ENCODE results near the gene ETHE1.
A peak's percentile ranks its signal among the peaks of the same experiment; 100 is the strongest.

ETHE1 gene, protein sequence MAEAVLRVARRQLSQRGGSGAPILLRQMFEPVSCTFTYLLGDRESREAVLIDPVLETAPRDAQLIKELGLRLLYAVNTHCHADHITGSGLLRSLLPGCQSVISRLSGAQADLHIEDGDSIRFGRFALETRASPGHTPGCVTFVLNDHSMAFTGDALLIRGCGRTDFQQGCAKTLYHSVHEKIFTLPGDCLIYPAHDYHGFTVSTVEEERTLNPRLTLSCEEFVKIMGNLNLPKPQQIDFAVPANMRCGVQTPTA

DNA sequence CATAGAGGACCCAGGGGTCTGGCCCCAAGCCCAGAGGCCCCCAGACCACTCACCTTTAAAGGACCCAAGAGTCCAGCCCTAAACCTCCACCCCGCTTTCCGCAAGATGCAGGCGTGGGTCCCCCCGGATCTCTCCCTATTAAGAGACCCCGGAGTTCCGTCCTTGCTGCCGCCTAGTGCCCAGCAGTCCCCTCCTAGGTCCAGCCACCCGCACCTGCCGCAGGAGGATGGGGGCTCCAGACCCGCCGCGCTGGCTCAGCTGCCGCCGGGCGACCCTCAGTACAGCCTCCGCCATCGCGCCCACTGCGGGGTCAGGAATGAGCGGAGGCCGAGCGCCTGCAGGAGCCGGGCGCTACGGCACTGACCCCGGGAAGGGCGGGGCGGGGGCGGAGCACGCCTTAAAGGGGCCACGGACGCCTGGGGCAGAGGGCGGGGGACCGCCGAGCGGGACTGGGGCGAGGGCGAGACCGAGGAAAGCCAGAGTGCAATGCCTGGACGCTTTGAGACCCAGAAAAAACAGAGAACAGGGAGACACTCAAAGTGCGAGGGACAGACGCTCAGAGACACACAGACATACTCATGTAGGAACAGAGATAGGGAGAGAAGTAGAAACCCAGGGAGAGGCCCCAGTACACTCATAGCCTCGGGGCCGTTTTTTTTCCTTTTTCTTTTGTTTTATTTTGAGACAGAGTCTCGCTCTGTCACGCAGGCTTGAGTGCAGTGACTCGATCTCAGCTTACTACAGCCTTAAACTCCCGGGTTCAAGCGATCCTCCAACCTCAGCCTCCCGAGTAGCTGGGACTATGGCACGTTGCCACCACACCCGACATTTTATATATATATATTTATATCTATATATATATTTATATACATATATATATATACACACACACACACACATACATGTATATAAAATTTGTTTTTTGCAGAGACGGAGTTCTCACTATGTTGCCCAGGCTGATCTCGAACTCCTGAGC lies at the start of gene ETHE1:
Gene ETHE1, minus strand, starts transcription at position 318 of the 976 bp plus-strand sequence. Its CDS starts 24 bp downstream, at position 294.
- peak; percentile 80 for DNase-seq

DNA sequence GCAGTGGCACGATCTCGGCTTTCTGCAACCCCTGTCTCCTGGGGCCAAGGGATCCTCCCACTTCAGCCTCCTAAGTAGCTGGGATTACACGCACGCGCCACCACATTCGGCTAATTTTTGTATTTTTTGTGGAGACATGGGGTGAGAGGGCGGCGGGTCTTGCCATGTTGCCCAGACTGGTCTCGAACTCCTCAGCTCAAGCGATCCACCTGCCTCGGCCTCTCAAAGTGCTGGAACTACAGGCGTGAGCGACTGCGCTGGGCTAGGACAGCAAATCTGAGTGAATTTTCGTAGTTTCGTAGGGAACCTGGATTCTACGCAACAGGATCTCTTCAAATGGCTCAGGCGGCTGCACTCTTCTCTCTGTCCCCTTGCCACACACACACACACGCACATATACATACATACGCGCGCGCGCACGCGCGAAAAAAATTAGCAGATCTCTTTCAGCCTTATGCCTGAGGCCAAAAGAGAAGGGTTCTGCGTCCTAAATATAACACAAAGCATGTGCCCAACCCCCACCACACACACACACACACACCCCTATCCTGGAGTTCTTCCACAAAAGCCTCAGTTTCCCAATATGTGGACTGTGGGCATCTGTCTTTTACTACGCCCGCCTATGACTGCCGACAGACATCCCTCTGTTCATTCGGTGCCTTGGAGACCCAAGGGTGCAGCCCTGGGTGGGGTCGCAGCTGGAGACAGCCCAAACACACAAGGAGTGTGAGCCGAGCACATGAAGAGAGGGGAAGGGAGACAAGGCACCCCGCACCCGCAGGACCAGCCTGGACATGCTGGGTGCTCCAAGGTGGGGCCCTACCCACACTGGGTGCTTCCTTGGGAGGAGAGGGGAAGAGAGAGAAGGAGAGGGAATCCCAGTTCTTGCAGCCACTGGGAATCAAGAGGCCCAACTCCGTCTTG lies 49.2 kb upstream of the ETHE1 start:
- DNase-seq: peak; percentile 84

DNA sequence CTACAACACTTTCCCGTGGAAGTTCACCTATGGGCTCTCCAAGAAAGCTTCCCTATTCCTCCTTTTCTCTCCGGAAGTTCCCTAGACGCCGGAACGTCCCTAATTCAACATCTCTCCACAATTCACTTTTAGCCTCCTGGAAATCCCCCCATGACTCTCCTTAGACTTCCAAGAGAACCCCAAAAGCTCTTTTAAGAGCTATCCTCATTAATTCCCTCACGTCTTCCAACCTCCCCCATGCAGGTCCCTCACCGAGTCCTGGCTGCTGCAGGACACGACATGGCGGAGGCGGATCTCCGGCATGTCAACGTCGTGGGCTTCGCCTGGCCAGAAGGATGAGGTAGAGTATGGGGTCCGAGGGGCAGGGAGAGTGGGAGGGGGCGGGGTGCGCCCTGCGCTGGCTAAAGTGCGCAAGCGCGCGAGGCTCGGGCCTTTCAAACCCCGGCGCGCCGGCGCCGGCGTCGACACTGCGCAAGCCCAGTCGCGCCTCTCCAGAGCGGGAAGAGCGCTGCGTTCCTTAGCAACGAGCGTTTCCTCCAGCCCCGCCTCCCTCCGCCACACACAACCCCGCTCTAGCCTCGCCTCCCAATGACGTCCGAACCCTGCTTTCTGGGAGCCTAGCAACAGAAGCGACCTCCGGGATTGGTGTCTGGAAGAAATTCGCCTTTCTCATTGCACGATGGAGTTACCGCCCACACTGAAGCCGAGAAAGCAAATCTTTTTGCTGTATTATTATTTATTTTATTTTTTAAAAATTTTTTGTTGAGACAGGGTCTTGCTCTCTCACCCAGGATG lies 48.4 kb upstream of the ETHE1 start, which contains the start of the genes PINLYP and XRCC1:
Gene PINLYP, plus strand, starts transcription at position 646 of the 795 bp plus-strand sequence. CDS start 1,391 bp downstream, outside the sequence.
Gene XRCC1, minus strand, starts transcription at position 372 of the 795 bp plus-strand sequence. Its CDS starts 69 bp downstream, at position 303.
- peak; percentile 100 for DNase-seq

DNA sequence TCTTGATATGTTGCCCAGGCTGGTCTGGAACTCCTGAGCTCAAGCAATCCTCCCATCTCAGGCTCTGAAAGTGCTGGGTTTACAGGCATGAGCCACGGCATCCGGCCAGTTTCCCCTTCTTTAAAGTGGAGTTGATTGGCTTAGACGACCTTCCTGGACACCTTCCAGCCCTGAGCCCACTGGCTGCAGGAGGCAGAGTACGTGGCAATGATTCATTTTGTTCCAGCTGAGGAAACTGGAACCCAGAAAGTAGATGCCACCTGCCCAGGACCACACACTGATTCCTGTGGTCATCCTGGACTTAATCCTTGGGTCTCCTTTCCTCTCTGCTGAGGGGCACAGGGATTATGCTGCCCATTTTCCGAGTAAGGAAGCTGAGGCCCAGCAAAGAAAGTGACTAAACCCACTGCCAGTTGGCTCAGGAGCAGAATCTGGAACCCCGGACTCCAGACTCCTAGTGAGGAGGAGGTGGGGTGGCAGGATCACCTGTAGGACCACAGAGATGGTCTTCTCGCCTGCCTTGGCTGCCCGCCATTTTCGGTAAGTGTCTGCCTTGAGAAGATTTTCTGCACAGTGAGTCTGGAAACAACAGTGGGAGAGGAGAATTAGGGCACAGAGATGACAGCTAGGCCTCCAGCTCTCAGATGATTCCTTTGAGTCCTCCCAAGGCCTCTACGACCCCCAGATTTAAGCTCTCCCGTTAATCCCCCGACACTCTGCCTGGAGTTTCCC lies 47.6 kb upstream of the ETHE1 start:
- DNase-seq: no peak

DNA sequence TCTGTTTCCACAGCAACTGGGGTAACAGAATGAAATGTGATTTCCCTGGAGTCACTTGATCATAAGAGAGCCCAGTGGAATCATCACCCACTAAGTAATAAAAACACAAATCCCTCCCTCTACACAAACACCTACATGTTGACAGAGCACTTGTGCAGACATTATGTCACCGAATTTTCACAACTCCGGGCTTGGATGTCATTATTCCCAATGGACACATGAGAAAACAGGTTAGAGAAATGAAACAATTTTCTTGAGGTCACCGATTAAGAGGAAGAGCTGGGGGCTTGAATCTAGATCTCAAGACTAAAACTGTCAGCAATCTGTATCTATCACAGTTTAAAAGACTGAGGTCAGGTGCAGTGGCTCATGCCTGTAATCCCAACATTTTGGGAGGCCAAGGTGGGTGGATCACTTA lies 45.2 kb upstream of the ETHE1 start:
- DNase-seq: no peak

DNA sequence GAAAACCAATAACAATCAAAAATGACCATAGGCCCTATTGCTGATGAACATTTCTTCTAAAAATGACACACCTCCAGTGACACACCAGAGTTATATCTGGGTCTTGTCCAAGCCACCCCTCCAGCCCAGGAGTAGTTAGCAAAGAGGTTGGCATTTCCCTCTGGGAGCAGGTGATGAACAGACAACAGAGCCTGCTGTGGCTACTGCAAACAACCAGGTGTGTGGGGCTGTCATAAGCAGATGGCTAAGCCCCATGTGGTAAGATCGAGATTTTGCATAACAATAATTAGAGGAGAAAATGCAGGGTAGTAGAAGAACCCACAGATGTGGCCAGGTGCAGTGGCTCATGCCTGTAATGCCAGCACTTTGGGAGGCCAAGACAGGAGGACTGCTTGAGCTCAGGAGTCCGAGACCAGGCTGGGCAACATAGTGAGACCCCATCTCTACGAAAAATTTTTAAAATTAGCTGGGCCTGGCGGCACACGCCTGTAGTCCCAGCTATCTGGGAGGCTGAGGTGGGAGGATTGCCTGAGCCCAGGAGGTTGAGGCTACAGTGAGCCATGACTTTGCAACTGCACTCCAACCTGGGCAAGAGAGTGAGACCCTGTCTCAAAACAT lies 43.3 kb upstream of the ETHE1 start:
- DNase-seq: no peak

DNA sequence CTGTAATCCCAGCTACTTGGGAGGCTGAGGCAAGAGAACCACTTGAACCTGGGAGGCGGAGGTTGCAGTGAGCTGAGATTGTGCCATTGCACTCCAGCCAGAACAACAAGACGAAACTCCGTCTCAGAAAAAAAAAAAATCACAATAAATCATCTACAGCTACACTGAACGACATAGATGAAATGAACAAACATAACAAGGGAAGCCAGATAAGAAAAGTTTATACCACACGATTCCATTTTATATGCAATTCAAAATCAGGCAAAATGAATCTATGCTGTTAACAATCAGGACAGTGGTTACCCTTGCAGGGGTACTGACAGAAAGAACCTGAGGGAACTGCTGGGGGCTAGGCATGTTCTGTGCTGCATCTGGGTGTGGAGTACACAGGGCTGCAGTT lies 42.7 kb upstream of the ETHE1 start:
- DNase-seq: no peak

DNA sequence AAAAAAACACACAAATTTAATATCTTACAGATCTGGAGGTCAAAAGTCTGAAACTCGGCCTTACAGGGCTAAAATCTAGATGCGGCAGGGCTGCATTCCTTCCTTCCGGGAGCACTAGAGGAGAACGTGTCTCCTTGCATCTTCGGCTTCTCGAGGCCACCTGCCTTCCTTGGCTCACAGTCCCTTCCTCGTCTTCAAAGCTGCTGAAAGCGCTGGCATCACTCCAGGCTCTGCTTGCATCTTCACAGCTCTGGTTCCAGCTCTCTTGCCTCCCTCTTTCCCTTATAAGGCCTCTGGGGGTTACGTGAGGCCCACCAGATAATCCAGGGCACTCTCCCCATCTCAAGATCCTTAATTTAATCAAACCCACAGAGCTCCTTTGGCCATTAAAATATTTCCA lies 37.8 kb upstream of the ETHE1 start:
- DNase-seq: no peak

DNA sequence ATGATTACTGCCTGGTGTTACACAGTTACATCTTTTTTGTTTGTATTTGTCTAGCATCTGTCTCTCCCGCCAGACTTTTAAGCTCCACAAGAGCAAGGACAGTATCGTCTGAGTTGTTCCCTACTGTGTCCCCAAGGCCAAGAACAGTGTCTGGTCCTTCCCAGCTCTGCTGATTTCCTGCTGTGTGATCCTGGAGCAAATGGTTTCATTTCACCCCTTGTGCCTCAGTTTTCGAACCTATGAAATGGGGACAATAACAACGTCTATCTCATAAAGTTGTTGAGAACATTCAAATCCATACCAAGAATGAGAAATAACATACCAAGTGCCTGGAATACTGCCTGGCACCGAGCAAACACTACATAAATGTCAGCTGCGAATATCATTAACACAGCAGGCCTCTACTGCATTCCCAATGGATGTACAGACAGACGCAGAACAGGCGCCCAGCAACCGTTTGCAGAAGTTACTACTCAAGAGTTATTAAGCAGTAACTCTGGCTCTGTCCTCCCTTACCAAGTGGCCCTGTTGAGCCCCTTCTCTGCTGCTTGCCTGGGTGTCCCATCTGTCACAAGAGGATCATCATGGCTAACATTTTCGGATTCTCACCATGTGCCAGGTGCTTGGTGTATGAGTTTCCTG lies 36.9 kb upstream of the ETHE1 start:
- DNase-seq: peak; percentile 20

DNA sequence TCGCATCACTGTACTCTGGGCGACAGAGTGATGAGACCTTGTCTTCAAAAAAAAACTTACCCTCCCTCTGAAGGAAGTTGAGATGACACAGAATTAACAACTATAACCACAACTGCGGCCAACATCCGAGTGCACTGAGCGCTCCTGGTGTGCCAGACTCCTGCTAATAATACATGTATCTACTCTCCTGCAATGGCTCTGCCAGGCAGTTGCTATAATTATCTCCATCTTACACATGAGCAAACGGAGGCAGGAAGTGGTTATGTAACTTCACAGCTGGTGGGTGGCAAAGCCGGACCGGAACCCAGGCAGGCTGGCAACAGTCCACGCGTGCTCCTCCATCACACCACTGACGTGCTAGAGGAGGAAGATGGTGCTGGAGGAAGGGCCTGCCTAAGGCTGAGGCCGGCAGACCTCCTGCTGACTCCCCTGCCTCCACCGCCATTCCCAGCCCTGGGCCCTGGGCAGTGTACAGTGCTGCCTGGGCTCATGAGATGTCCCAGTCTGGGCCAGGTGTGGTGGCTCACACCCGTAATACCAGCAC lies 35.8 kb upstream of the ETHE1 start:
- DNase-seq: peak; percentile 100

DNA sequence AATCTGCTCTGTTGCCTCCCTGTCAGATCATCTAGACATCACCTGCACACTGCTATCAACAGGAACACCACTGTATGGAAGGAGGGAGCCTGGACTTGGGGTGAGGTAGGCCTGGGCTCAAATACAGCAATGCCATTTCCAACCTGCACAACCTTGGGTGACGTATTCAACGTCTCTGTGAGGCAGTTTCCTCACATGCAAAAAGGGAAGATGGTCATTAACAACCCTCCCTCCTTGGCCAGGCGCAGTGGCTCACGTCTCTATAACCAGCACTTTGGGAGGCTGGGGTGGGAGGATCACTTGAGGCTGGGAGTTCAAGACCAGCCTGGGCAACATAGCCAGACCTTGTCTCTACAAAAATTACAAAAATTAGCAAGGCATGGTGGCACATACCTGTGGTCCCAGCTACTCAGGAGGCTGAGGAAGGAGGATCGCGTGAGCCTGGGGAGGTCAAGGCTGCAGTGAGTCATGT lies 35.3 kb upstream of the ETHE1 start:
- no peak for DNase-seq

DNA sequence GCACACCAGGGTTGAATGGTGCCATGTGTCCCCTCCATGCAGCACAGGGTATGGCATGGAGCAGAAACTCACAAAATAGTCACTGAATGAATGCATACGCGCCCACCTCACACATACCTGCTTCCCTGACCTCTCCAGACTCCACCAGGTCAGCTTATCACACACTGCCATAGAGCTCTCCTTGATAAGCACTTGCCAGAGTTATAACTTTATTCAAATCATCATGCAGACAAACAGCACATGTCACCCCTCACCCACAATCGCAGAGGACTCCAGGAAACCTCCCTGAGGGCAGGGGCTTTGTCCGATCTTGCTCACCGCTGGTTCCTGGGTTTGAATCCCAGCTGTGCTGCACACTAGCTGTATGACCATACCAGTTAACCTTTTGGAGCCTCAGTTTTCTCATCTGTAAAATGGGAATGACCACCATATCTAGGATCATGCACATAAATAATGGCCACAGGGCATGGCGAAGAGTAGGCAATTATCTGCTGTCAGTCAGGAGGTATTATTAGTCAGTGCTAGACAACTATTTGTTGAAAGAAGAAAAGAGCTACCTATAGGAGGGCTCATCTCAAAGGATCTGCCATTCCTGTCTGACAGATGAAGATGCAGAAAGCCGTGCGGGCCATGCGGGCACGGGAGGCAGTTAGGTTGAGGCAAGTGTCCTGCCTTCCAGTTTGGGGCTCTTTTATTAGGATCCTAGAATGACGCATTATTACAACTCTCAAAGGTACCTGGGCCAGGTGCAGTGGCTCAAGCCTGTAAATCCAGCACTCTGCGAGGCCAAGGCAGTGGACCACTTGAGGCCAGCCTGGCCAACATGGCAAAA lies 34.4 kb upstream of the ETHE1 start:
- DNase-seq: no peak

DNA sequence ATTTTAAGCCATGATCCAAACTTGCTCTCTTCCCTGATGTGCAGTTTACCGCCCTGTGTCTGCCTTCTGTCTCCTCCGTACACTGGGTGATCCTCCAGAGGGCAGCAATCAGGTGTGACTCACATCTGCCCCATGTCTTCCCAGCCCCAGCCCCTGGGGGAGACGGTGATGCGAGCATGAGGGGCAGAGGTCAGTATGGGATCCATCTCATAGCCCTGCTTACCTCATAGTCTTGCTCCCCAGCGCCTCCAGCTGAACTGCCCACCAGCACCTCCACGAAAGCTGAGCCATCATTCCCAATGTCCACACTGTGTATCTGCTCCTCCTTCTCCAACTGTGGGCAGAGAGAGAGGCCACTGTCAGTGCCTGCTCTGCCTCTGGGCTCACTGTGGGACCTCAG lies 33.7 kb upstream of the ETHE1 start:
- peak; percentile 37 for DNase-seq

DNA sequence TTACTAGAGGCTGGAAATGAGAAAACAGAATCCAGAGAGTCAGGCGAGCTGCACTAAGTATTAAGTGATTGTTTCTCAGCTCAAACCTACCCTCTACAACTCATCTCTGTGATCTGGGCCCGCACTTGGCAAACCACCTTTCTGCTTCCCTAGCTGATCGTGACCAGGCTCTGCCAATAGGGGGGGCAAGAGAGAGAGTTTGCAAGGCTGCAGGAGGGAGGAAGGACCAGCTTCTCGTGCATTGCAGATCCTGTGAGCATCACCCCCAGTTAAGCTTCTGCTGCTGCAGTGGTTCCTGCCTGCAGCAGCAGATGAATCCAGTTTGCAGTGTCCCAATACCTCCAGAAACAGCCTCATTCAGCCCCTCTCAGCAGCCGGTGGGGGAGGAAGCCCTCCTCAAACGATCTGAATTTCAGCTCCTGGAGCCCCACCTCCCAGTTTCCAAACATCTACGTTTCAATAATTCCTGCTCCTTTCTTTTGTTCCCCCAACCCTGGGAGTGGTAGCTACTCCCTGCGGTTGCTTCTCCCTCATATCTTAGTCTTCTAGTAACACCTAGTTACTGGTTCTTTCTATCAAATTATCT lies 28.3 kb upstream of the ETHE1 start:
- DNase-seq: peak; percentile 78

DNA sequence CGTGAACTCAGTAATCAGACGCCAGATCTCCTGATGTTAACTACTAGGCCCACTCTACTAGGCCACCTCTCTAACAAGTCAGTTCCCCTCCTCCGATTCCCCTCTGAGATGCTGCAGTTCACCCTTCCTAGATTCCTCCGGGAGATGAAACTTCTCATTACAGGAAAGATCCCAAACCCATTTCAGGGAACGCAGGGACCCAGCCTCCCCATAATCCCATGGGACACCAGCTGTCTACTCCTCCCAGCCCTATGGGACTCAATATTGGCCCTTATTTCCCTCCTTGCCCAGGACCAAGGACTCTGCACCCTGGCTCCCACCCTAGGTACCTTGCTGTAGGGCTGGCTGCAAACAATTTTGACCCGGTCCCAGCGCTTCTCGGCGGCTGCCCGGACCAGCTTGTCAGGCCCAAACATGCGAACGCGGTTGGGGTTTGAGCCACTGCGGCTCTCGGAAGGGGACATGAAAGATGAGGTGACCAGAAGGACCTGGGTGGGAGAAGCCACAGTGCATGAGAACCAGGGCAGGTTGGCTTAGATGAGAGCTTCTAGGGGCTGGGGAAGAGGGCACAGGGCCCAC lies 27.4 kb upstream of the ETHE1 start:
- DNase-seq: no peak

DNA sequence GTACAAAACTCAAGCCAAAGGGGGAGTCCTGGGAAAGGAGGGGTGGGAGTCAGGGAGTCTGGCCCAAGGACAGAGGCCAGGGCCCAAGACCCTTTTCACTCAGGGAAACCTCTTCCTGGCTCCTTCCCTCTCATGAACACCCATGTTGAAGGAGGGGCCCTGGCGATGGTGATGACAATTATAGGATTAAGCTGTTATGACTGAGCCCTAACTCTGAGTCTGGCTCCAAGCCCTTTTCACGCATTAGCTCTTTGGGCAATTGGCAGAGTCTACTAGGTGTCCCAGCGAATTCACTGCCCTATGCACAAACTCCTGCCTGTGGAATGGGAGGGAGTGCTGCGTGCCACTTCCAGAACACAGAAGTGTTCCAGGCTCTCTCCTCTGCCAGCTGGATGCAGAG lies 26.7 kb upstream of the ETHE1 start:
- no peak for DNase-seq

DNA sequence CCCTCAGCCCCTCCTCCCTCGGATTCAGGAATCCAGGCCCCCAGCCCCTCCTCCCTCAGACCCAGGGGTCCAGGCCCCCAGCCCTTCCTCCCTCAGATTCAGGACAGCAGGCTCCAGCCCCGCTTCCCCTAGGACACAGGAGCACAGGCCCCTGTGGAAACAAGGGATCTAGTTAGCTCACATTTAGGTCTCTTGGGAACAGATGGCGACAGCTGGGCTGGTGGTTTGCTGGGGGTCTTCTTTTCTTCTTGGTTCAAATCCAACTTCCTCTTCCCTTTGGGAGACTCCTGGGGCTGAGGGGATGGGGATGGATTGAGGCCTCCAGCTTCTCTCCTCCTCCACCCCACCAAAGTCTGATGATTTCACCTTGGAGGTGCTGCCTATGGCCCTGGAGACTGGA lies 25.6 kb upstream of the ETHE1 start:
- no peak for DNase-seq

DNA sequence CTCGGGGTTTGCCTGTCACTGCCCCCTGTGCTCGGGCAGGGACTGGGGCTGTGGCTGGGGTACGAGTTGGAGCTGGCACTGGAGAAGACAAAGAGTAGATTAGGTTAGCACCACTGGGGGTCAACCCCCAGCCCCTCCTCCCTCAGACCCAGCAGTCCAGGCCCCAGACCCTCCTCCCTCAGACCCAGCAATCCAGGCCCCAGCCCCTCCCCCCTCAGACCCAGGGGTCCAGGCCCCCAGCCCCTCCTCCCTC lies 25.1 kb upstream of the ETHE1 start:
- no peak for DNase-seq
